Cardiac fibroblast (primary cell): ENCODE results near the gene DARS1.
"Not testable (repeated sequence)": the region's sequence is repeated elsewhere in the genome, so short reads cannot be mapped to it uniquely, and the experiment has no call there.

Experiments
- DNase-seq, 2 donors: peaks; one replicate each; pipeline versions ENCODE4 v3.0.0 to v3.0.0-alpha.2; 2010; ENCODE audit warnings: low read depth in 2 of 2
- H3K4me3 ChIP-seq, 2 donors: replicated peaks in 1 of 2; 1 replicate in 1 of 2; 2 replicates in 1 of 2; pipeline ENCODE4 v1.5.1; 2011; ENCODE audit warnings: low read depth in 2 of 2, low read length in 2 of 2, mild to moderate bottlenecking in 2 of 2, moderate library complexity in 1 of 2
- TF ChIP-seq, protein P1 (sequence below): IDR thresholded peaks from one replicate; pipeline ENCODE4 v1.5.1; 2011; ENCODE audit warnings: low read depth, mild to moderate bottlenecking, low read length, inconsistent platforms

The DARS1 gene

DNA sequence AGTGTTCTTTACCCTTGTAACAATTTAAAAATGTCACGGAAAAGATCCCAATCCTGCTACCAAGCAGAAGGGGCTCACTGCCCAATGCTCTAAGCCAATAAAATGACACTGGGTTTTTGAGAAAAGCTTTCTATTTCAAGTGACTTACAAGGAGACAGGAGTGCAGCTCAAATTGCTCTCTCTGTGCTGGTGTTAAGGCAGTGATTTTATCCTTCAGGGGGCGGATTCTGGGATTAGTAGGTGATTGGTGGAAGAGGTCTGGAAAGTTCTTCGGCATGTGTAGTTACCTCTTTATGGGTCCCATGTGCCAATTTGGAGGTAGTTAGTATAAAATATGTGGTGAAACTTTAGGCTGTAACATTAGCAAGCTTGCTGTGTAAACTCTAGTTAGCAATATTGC is 81.8 kb downstream of the DARS1 start:
- TF ChIP-seq, protein P1, sequence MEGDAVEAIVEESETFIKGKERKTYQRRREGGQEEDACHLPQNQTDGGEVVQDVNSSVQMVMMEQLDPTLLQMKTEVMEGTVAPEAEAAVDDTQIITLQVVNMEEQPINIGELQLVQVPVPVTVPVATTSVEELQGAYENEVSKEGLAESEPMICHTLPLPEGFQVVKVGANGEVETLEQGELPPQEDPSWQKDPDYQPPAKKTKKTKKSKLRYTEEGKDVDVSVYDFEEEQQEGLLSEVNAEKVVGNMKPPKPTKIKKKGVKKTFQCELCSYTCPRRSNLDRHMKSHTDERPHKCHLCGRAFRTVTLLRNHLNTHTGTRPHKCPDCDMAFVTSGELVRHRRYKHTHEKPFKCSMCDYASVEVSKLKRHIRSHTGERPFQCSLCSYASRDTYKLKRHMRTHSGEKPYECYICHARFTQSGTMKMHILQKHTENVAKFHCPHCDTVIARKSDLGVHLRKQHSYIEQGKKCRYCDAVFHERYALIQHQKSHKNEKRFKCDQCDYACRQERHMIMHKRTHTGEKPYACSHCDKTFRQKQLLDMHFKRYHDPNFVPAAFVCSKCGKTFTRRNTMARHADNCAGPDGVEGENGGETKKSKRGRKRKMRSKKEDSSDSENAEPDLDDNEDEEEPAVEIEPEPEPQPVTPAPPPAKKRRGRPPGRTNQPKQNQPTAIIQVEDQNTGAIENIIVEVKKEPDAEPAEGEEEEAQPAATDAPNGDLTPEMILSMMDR, result no peak
- H3K4me3 ChIP-seq, result no peak overlapping the region
- no peak for DNase-seq

DNA sequence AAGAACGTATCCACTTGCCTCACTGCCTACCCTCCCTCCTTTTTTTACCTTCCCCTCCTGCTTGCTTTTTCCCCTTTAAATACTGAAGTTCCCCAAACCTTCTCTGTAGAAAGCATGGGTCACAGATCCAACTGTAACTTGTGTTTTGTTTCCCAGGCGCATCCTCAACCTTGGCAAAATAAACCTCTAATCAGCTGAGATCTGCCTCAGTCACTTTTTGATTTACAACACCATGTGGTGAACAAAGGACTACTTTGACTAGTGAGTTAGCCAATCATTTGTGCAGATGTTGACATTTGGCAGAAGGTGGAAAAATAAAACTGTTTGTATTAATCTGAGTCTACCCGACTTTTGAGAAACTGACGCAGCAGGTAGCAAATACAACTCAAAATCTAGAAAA is 85.9 kb downstream of the DARS1 start:
- no peak overlapping the region for H3K4me3 ChIP-seq
- no peak for DNase-seq
- TF ChIP-seq, protein P1, result no peak

DNA sequence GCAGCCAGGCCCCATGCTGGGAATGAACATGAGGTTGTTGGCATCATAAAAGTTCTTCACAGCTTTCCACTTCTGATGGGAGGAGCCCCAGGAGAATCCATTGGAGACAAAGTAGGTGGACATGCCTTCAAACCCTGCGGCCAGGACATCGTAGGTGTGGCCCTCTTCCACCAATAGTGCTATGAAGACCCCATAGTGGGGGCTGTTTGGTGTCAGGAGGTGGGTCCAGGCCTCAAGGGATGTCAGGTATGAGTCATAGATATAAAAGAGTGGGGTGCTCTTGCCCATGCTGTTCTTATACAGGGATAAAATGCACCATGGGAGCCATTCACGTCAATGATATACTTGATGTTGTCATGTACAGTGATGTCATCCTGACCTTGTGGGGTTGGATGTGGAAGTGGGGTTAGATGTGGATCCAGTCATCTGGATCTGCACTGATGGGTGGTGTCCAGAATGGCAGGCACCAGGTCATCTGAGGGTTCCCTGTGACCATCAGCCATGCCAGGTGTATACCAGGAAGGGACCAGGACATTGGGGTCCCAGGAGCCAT is 87.1 kb downstream of the DARS1 start:
- DNase-seq, result no peak
- TF ChIP-seq, protein P1, result no peak
- H3K4me3 ChIP-seq, result no peak overlapping the region

DNA sequence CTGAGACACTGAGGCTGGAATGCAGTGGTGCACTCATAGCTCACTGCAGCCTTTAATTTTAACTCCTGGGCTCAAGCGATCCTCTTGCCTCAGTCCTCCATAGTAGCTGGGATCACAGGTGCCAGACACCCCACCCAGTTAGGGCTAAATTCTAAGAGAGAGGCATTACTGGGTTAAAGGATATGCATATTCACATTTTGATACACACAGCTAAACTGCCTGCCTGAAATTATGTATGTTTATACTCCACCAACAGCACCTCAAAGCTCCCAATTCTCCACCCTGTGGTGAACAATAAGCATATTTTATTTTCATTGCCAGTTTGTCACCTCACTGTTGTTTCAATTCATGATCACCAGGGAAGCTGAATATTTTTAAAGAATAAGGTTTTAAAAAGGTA is 90.5 kb downstream of the DARS1 start:
- no peak for DNase-seq
- H3K4me3 ChIP-seq, result no peak overlapping the region
- TF ChIP-seq, protein P1, result no peak

DNA sequence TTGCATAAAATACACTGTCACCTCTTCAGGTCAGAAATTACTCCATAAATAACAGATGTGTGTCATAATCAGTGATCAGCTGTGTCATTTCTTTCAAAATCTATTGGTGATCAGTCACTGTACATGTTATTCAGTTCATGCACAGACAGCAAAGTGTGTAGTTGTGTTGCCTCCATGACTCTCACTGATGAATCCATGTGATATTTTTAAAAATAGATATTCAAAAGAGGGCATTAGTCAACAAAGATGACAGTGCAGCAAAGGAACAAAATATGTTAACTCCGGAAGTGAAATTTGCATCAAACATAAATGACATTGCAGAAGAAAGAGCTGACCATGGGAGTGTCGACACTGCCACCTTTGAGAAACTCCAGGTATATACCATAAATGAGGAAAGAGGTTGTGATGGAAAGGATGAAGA is 92.0 kb downstream of the DARS1 start:
- no peak for DNase-seq
- TF ChIP-seq, protein P1, result no peak
- no peak overlapping the region for H3K4me3 ChIP-seq

DNA sequence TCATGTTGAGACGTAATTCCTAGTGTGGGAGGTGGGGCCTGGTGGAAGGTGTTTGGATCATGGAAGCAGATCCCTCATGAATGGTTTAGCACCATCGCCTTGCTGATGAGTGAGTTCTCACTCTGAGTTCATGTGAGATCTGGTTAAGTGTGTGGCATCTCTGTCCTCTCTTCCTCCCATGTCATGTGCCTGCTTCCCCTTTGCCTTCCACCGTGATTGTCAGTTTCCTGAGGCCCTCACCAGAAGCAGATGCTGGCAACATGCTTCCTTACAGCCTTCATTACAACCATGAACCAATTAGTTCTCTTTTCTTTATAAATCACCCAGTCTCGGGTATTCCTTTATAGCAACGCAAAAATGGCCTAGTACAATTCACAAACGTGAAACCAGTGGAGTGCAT is 94.6 kb downstream of the DARS1 start:
- no peak for DNase-seq
- no peak overlapping the region for H3K4me3 ChIP-seq
- TF ChIP-seq, protein P1, result no peak

DNA sequence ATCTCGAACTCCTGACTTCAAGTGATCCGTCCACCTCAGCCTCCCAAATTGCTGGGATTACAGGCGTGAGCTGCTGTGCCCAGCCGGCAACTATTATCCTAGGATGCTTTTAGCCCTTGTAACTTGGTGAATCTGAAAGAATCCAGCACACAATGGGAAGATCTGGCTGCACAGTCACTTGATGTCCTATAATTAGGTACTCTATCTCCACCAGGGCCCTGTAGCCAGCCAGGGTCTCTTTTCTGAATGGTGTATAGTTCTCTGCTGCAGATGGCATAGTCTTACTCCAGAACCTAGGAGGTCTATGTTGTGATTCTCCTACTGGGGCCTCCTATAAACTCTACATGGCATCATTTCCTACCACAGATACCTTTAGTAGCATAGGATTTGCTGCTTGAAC is 95.3 kb downstream of the DARS1 start:
- H3K4me3 ChIP-seq, result no peak overlapping the region
- DNase-seq, result no peak
- TF ChIP-seq, protein P1, result no peak

DNA sequence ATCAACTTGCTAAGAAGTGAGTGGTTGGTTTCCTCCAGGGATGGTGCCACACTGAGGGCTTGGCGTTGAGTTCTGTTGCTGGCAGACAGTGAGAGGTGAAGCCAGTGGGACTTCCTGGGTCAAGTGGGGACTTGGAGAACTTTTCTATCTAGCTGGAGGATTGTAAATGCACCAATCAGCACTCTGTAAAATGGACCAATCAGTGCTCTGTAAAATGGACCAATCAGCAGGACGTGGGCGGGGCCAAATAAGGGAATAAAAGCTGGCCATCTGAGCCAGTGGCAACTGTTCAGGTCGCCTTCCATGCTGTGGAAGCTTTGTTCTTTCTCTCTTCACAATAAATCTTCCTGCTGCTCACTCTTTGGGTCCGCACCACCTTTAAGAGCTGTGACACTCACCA is 96.8 kb downstream of the DARS1 start:
- DNase-seq, H3K4me3 ChIP-seq: not testable (repeated sequence)
